Right cardiac atrium (tissue), 5 donors: ENCODE data around the gene CACNA1E. TPM values are rescaled to one million over a fixed set of nuclear protein-coding genes. Genes with fewer than 3 reads are reported as not detected.

ENCODE experiments used
- ATAC-seq, 2 donors: fragments of 200-7000 bp; cut with Tn5 transposase; one replicate each; pipeline versions ENCODE4 v1.8.0 to v1.9.1; 2020; ENCODE audit warnings: moderate library complexity in 2 of 2, mild to moderate bottlenecking in 1 of 2
- DNase-seq, 3 donors: peaks; one replicate each; pipeline ENCODE4 v3.0.0-alpha.2; 2020
- H3K27ac ChIP-seq: one replicate; pipeline ENCODE4 v1.5.1; 2013; ENCODE audit warnings: mild to moderate bottlenecking, low read length, control low read depth, moderate library complexity
- H3K27me3 ChIP-seq: one replicate; pipeline ENCODE4 v1.6.1; 2013; ENCODE audit not compliant: control insufficient read depth, insufficient read depth
- H3K4me1 ChIP-seq: one replicate; pipeline ENCODE4 v1.6.1; 2013; ENCODE audit warnings: low read length; ENCODE audit not compliant: control insufficient read depth, insufficient read depth
- H3K4me3 ChIP-seq: one replicate; pipeline ENCODE4 v1.5.1; 2013; ENCODE audit warnings: low read length, control low read depth
- H3K9me3 ChIP-seq: one replicate; pipeline ENCODE4 v1.6.1; 2013; ENCODE audit warnings: low read length; ENCODE audit not compliant: control insufficient read depth
- WGBS: extraction: QIAGEN DNeasy Blood & Tissue Kit; methylation state at CpG from one replicate; pipeline ENCODE4 v1.1.7; 2013; 5-methylcytosine and 5-hydroxymethylcytosine counted together
- intact Hi-C, 4 donors: fragments of 100-400 bp; cut with DNase I; formaldehyde crosslinking; loops; one replicate each; pipeline versions ENCODE4 v1.11.0 to v1.14.0; 2022 to 2023
- long read RNA-seq, 4 donors: library from polyadenylated mRNA; unstranded; transcript quantifications; one replicate each; pipeline ENCODE4 v2.0.0, GENCODE V29; 2020 to 2021
- polyA plus RNA-seq: library from polyadenylated mRNA; stranded (reverse); fragments of 200-250 nt; gene quantifications from one replicate; pipeline ENCODE4 v1.2.3, GENCODE V29; 2013
- total RNA-seq, 4 donors: library from RNA; stranded (reverse); fragmentation: NEBNext Ultra II Directional; extraction: Animal tissue kit (Norgen Biotek cat#: 25700); gene quantifications; one replicate each; pipeline ENCODE4 v1.2.1, GENCODE V29; 2021
- donor health status: healthy with polysubstance abuse.
- donor health status: DM: no; HTN: yes; CAD: no.
- donor health status: DM: no; HTN: no; CAD: no.
- donor health status: DM: no; HTN: yes; CAD: no; lungs with severe emphysema.
- donor health status: DM: yes; HTN: yes; CAD: no.

The CACNA1E gene
- 1 to 10 TPM in 3 of 4 donors, under 1 TPM in 1; 0.57 to 3.2 (median 1.9) TPM for total RNA-seq
- 0.45 TPM for polyA plus RNA-seq
- long read RNA-seq, donor 1, partial matches to known transcripts = 0 of 1 reads
- long read RNA-seq, donor 1, other reads (novel, unspliced or antisense) = 1 of 1 reads
- long read RNA-seq, donor 2, partial matches to known transcripts = 0 of 2 reads
- long read RNA-seq, donor 2, other reads (novel, unspliced or antisense) = 2 of 2 reads
- long read RNA-seq, donor 3, partial matches to known transcripts = 2 of 7 reads
- long read RNA-seq, donor 3, other reads (novel, unspliced or antisense) = 5 of 7 reads
- long read RNA-seq, donor 4 = 0 reads

- no peak within 1 kb of the TSS for H3K27ac ChIP-seq
- DNase-seq = no peak
- H3K4me3 ChIP-seq = no peak within 1 kb of the TSS
- WGBS = 8% methylated on average over 43 of the region's 43 CpGs
- ATAC-seq = no peak
- peaks cover 3% of the 10 kb centered on the region for H3K27me3 ChIP-seq
- intact Hi-C loops = loop anchor here in 2 of 4 donors (10.0 kb wide), 1 partner anchor 581 kb away; the partner anchor contains the start of gene ZNF648 (in 2 of the 2)
- no peaks in the 10 kb centered on the region for H3K9me3 ChIP-seq
- H3K4me1 ChIP-seq = no peaks in the 10 kb centered on the region
Measured at GRCh38 chr1:181483285-181484195, at the start of gene CACNA1E. CACNA1E (plus strand) TSS chr1:181483517; CDS start chr1:181483745, 228 bp downstream.

- no peaks in the 10 kb centered on the region for H3K4me1 ChIP-seq
- no peak overlapping the region for H3K4me3 ChIP-seq
- no peaks in the 10 kb centered on the region for H3K9me3 ChIP-seq
- no peak for DNase-seq
- H3K27me3 ChIP-seq = no peaks in the 10 kb centered on the region
- 68% methylated on average over 3 of the region's 3 CpGs for WGBS
- peak in 1 of 2 donors; percentile 40 for ATAC-seq
- no peak overlapping the region for H3K27ac ChIP-seq
- intact Hi-C loops = no loop called here
Measured at GRCh38 chr1:181433931-181434330, 49.4 kb upstream of the CACNA1E start.

GRCh38 chr1:181438013-181438412, 45.3 kb upstream of the CACNA1E start:
- H3K4me1 ChIP-seq = no peaks in the 10 kb centered on the region
- no peak overlapping the region for H3K4me3 ChIP-seq
- 67% methylated on average over 2 of the region's 2 CpGs for whole genome bisulfite sequencing
- ATAC-seq (no peak), DNase-seq (no peak)
- intact Hi-C loops = no loop called here
- H3K9me3 ChIP-seq = no peaks in the 10 kb centered on the region
- no peaks in the 10 kb centered on the region for H3K27me3 ChIP-seq
- no peak overlapping the region for H3K27ac ChIP-seq

GRCh38 chr1:181440510-181440909, 42.8 kb upstream of the CACNA1E start:
- Histone ChIP-seq H3K4me1 (no peaks in the 10 kb centered on the region), H3K4me3 (no peak overlapping the region), H3K27ac (no peak overlapping the region), H3K9me3 (no peaks in the 10 kb centered on the region), H3K27me3 (no peaks in the 10 kb centered on the region)
- intact Hi-C loops = no loop called here
- DNase-seq (no peak), ATAC-seq (no peak)
- WGBS = 97% methylated on average over 4 of the region's 4 CpGs

GRCh38 chr1:181442181-181442525, 41.2 kb upstream of the CACNA1E start:
- intact Hi-C loops = no loop called here
- Histone ChIP-seq H3K27me3 (no peaks in the 10 kb centered on the region), H3K9me3 (no peaks in the 10 kb centered on the region), H3K4me3 (no peak overlapping the region), H3K4me1 (no peaks in the 10 kb centered on the region), H3K27ac (no peak overlapping the region)
- ATAC-seq (no peak), DNase-seq (no peak)

- Histone ChIP-seq H3K4me1 (no peaks in the 10 kb centered on the region), H3K9me3 (peaks cover 2% of the 10 kb centered on the region), H3K27me3 (no peaks in the 10 kb centered on the region), H3K4me3 (no peak overlapping the region), H3K27ac (no peak overlapping the region)
- intact Hi-C loops = no loop called here
- ATAC-seq = no peak
- DNase-seq = no peak
- 83% methylated on average over 3 of the region's 3 CpGs for WGBS
Measured at GRCh38 chr1:181443231-181443853, 40.0 kb upstream of the CACNA1E start.

DNA sequence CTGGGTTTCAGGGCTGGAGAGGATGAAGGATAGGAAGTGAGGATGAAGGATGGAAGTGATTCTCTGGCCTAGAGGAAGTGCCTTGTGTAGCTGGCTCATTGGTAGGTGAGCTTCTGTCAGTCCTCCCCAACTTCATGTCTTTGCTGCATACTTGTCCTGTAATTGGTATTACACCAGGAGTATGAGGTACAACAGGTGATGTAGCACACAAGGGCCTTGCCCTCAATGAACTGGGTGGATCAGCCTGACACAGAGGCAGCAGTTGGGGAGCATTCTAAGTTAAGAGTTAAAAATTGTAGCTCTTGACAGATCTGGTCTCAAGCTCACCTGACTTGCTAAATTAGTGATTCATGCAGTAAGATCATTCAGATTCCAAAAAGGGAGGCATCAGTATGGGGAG, 37.9 kb upstream of the CACNA1E start:
- no peaks in the 10 kb centered on the region for H3K27me3 ChIP-seq
- intact Hi-C loops = no loop called here
- H3K4me3 ChIP-seq = no peak overlapping the region
- no peaks in the 10 kb centered on the region for H3K4me1 ChIP-seq
- peaks cover 2% of the 10 kb centered on the region for H3K9me3 ChIP-seq
- ATAC-seq (no peak), DNase-seq (no peak)
- no peak overlapping the region for H3K27ac ChIP-seq

- intact Hi-C loops = no loop called here
- no peak for ATAC-seq
- Histone ChIP-seq H3K27me3 (no peaks in the 10 kb centered on the region), H3K4me3 (no peak overlapping the region), H3K4me1 (no peaks in the 10 kb centered on the region), H3K27ac (no peak overlapping the region), H3K9me3 (peaks cover 2% of the 10 kb centered on the region)
- WGBS = 30% methylated on average over 3 of the region's 3 CpGs
- DNase-seq = no peak
Measured at GRCh38 chr1:181448461-181448860, 34.9 kb upstream of the CACNA1E start.

DNA sequence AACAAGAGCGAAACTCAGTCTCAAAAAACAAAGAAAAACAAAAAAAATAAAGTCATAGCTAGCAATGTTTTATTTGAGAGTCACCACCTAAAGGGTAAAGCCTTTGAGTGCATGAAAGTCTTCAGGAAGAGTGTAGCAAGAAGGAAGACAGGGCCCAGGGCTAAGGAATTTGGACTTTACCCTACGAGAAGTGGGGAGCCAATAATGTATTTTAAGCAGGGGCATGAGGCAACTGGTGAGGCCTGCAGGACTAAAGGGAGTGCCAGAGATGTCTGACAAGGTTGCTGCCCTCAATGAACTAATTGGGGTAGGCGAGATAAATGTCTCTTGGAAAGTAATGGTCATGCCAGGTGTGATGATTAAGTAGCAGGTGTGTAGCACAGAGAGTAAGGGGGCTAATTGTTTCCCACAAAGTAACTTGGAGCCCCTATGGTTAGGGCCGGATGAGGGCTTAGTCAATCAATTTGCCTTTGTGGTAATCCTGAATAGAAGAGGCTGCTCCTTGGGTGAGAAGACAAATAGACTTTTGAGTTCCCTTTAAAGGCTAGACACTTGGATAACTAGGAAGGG, 31.6 kb upstream of the CACNA1E start:
- WGBS = 74% methylated on average over 4 of the region's 4 CpGs
- Histone ChIP-seq H3K4me1 (no peaks in the 10 kb centered on the region), H3K4me3 (no peak overlapping the region), H3K27me3 (no peaks in the 10 kb centered on the region), H3K27ac (no peak overlapping the region), H3K9me3 (peaks cover 4% of the 10 kb centered on the region)
- ATAC-seq (no peak), DNase-seq (no peak)
- intact Hi-C loops = no loop called here

- Histone ChIP-seq H3K9me3 (peaks cover 2% of the 10 kb centered on the region), H3K4me1 (no peaks in the 10 kb centered on the region), H3K27ac (no peak overlapping the region), H3K27me3 (no peaks in the 10 kb centered on the region), H3K4me3 (no peak overlapping the region)
- intact Hi-C loops = no loop called here
- no peak for ATAC-seq
- WGBS = 45% methylated on average over 3 of the region's 3 CpGs
- DNase-seq = no peak
Measured at GRCh38 chr1:181452746-181453145, 30.6 kb upstream of the CACNA1E start.
